ENCODE measurements around the gene DNAJC4.

The DNAJC4 gene

GRCh38 chr11:64268893-64269539, 38.7 kb downstream of the DNAJC4 start:
- in situ Hi-C loops (cut with HindIII; ENCODE audit: low sequenced_read_pairs) = no loop called here

DNA sequence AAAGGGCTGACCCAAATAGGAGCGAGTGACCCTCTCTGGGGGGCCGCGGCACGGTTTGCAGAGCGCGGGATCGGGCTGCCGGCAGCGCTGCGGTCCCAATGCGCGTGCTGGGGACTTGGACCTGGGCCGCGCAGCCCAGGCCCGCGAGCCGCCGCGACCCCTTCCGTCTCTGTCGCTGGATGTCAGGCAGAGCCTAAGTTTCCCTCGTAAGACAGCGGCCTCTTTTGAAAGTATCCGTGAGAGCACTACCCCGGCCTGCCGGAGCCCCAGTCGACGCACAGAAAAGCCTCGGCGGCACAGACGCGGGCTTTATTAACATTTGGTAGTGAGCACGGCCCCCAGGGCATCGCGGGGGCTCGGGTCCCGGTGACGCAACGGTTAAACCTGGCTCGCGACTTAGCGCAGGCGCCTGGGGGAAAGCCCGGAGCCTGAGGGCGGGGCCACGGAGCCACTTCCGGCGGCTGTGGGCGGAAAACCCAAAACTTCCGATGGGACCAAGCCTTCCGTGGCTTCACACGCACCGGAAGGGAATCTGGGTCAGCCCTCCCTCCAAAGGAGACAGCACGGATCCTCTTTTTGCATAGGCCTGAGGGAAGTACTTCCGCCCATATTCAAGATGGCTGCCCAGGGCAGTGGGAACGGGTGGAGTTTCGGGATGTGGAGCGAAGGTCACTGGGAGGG, 39.3 kb downstream of the DNAJC4 start:
- in situ Hi-C loops (cut with HindIII; ENCODE audit: low sequenced_read_pairs) = loop anchor here (10.0 kb wide), 1 partner anchor 55 kb away; no protein-coding TSS in a partner anchor

DNA sequence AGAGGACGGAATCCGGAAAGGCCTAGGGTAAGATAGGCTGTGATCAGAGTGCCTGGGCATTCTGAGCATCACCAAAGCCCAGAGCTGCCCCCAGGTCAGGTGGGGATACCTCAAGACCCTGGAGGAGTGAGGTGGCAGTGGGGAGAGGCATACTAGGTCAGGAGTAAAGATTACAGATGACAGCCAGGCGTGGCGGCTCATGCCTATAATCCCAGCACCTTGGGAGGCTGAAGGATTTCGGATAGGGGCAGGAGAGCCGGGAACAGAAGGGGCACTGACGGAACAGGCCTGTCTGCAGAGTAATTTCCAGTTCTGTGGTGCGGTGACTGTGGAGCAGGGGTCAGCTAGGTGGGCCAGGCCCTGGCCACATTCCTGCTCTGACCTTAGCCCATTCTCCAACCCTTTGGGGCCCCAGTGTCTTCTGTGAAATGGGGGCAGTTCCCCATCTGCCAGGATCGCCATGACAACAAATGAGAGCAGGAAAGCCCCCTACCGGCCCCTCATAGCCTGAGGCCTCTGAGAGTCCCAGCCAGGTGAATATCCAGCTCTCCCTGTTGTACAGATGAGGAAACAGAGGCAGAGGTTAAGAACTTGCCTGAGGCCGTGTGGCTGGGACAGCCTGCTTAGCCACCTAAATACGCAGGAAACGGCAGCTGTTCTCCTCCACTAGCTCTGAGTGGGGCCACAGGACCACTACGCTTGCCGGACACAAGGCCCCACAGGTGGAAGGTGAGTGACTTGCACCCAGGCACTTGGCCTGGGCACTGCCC, 44.9 kb downstream of the DNAJC4 start:
- in situ Hi-C loops (cut with HindIII; ENCODE audit: low sequenced_read_pairs) = loop anchor here (10.0 kb wide), 1 partner anchor 50 kb away; no protein-coding TSS in a partner anchor

GRCh38 chr11:64275841-64276240, 45.5 kb downstream of the DNAJC4 start:
- in situ Hi-C loops (cut with HindIII; ENCODE audit: low sequenced_read_pairs) = loop anchor here (10.0 kb wide), 1 partner anchor 49 kb away; no protein-coding TSS in a partner anchor

DNA sequence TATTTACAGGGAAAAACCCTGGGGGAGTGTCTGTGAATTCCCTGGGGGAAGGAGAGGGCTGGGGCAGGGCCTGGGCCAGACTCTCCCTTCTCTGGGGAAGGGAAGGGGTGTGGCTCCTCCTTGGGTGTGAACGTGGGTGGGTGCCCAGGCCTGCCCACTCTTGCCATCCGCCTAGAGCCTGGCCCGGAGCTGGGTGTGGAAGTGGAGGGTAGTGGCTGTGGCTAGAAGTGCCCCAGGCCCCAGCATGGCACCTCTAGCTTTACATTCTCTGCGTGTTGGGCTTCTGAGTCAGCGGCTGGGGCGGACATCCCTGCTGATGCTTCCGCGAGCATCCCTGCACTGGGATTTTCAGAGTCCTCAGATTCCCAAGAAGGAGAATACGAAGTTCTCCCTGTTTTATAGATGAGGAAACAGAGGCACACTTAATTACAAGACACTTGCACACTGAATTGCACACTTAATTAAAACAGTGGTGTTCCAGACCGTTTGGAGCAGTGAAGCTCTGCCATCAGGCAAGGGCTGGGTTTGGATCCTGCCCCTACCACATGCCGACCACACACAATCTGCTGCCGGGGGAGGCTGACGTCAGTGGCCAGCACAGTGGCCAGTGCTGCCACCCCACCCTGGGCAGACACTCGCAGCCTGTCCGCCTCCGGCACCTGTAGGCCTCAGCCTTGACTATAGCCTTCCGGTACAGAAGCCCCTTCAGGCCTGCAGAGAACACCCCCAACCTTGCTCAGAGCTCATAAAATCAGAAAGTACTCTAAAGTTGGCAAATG, 46.5 kb downstream of the DNAJC4 start:
- in situ Hi-C loops (cut with HindIII; ENCODE audit: low sequenced_read_pairs) = loop anchor here (10.0 kb wide), 1 partner anchor 48 kb away; no protein-coding TSS in a partner anchor

GRCh38 chr11:64278576-64279190, 48.3 kb downstream of the DNAJC4 start:
- in situ Hi-C loops (cut with HindIII; ENCODE audit: low sequenced_read_pairs) = loop anchor here (10.0 kb wide), 1 partner anchor 46 kb away; no protein-coding TSS in a partner anchor

- in situ Hi-C loops (cut with HindIII; ENCODE audit: low sequenced_read_pairs) = no loop called here
These were observed 51.8 kb downstream of the DNAJC4 start for GRCh38 chr11:64281957-64282770.

DNA sequence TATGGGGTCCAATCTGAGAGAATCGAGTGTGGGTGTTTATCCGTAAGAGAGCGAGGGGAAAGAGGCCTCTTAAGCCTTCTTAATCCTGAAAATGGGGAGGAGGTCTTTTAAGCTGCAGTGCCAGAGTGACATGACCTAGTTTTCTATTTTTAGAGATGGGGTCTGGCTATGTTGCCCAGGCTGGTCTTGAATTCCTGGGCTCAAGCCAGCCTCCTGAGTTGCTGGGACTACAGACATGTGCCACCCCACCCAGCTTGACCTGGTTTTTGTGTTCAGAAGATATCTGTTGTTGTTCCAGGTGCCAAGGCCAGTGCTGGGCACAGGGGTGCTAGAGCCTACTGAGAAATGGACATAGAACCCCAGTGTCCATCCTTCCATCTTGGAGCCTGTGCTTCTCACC, 52.7 kb downstream of the DNAJC4 start:
- in situ Hi-C loops (cut with HindIII; ENCODE audit: low sequenced_read_pairs) = no loop called here

Data from endothelial cell of hepatic sinusoid (primary cell).